ENCODE data around the gene KIT. TPM values are rescaled to one million over a fixed set of nuclear protein-coding genes. Genes with fewer than 3 reads are reported as not detected.

The KIT gene
- total and polyA plus RNA-seq, 2 of the 13 experiments (the other 11 are each of a cell fraction or from before 2014, with no cell fraction given) = not detected

DNA sequence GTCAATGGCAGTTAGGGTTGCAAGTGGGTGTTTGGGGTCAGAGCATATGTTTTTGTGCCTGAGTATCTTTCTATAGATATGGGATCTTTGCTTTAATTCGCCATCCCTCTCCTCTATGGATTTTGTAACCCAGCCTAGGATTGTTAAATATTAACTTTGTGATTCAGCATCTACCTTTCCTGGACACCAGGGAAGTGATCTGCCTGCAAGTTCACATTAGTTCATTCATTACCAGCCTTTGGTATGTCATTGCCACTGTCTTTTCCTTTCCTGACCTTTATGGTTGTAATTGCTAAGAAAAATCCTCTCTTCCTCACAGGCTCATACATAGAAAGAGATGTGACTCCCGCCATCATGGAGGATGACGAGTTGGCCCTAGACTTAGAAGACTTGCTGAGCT lies 73.8 kb downstream of the KIT start:
- ChIA-PET CTCF (ENCODE audit: low intra/inter-chr PET ratio, low total read pairs) (no interaction called here), POLR2A (no interaction called here)
- DNase-seq (ENCODE audit: low spot score) (no peak), FAIRE-seq (no peak), ATAC-seq (no peak)
- no peaks in the 10 kb centered on the region for H4K20me1 ChIP-seq (ENCODE audit: insufficient read depth, low read length)
- no peak overlapping the region for H3K4me3 ChIP-seq (replicated peaks in 1 of 3; ENCODE audit: insufficient read depth in 1 of 3, low read depth in 2 of 3, low read length in 3 of 3)
- H3K79me2 ChIP-seq (ENCODE audit: insufficient read depth, low read length) = no peaks in the 10 kb centered on the region
- H2AFZ ChIP-seq (ENCODE audit: low read length) = no peak overlapping the region
- no peak overlapping the region for H3K9ac ChIP-seq (ENCODE audit: insufficient read depth, low read depth, low read length)
- no TSS peak for BruUV-seq (replicated peaks)
- H3K4me1 ChIP-seq (ENCODE audit: insufficient read depth, low read length) = no peaks in the 10 kb centered on the region
- H3K27me3 ChIP-seq (ENCODE audit: control insufficient read depth in 1 of 2, insufficient read depth in 2 of 2, low read length in 2 of 2) = no peaks in the 10 kb centered on the region
- H3K27ac ChIP-seq (ENCODE audit: extremely low read length, insufficient read depth, low read length) = no peak overlapping the region
- H3K9me3 ChIP-seq (ENCODE audit: low read length) = no peaks in the 10 kb centered on the region
- intact Hi-C loops (cut with micrococcal nuclease; ENCODE audit: unreplicated experiment) (no loop called here), in situ Hi-C loops (cut with HindIII; ENCODE audit: extremely low pct_ligation_motif_present, low pct_unique_long_range_greater_than_20kb) (no loop called here)
- no peak overlapping the region for H3K4me2 ChIP-seq (ENCODE audit: low read depth, low read length)
- no peaks in the 10 kb centered on the region for H3K36me3 ChIP-seq (replicated peaks in 1 of 2; ENCODE audit: control insufficient read depth in 1 of 2, insufficient read depth in 2 of 2, low read length in 2 of 2)
- TF ChIP-seq NFE2L1 (CRISPR knock-in tag; IDR thresholded peaks at IDR 0.05; ENCODE audit: borderline replicate concordance) (no peak), EED (CRISPR knock-in tag; IDR thresholded peaks at IDR 0.05) (no peak), ZC3H4 (CRISPR knock-in tag; IDR thresholded peaks at IDR 0.05; ENCODE audit: borderline replicate concordance) (no peak), MTA3 (CRISPR knock-in tag; IDR thresholded peaks at IDR 0.05) (no peak), PAF1 (CRISPR knock-in tag; IDR thresholded peaks at IDR 0.05) (no peak), ZFY (CRISPR knock-in tag; IDR thresholded peaks at IDR 0.05) (no peak), ZNF12 (CRISPR knock-in tag; IDR thresholded peaks at IDR 0.05) (no peak), POLR2A (IDR thresholded peaks at IDR 0.05; ENCODE audit: insufficient read depth in 1 of 2, low read depth in 2 of 2, low read length in 2 of 2) (no peak), U2AF2 (IDR thresholded peaks at IDR 0.05; ENCODE audit: low read depth, low read length) (no peak), GFI1 (CRISPR knock-in tag; IDR thresholded peaks at IDR 0.05; ENCODE audit: borderline replicate concordance) (no peak), KDM5A (IDR thresholded peaks at IDR 0.05; ENCODE audit: borderline replicate concordance, low read length) (no peak), ZNF331 (CRISPR knock-in tag; IDR thresholded peaks at IDR 0.05) (no peak), ZNF101 (CRISPR knock-in tag; IDR thresholded peaks at IDR 0.05; ENCODE audit: borderline replicate concordance, low read depth) (no peak), SALL1 (CRISPR knock-in tag; IDR thresholded peaks at IDR 0.05) (no peak), SIX1 (CRISPR knock-in tag; IDR thresholded peaks at IDR 0.05; ENCODE audit: borderline replicate concordance) (no peak), NFE2L2 (IDR thresholded peaks at IDR 0.05; ENCODE audit: low read length) (no peak)
- TF ChIP-seq, protein P1, sequence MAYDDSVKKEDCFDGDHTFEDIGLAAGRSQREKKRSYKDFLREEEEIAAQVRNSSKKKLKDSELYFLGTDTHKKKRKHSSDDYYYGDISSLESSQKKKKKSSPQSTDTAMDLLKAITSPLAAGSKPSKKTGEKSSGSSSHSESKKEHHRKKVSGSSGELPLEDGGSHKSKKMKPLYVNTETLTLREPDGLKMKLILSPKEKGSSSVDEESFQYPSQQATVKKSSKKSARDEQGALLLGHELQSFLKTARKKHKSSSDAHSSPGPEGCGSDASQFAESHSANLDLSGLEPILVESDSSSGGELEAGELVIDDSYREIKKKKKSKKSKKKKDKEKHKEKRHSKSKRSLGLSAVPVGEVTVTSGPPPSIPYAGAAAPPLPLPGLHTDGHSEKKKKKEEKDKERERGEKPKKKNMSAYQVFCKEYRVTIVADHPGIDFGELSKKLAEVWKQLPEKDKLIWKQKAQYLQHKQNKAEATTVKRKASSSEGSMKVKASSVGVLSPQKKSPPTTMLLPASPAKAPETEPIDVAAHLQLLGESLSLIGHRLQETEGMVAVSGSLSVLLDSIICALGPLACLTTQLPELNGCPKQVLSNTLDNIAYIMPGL (CRISPR knock-in tag; IDR thresholded peaks at IDR 0.05; ENCODE audit: borderline replicate concordance in 1 of 2, low read depth in 1 of 2) = no peak
- TF ChIP-seq, protein P2, sequence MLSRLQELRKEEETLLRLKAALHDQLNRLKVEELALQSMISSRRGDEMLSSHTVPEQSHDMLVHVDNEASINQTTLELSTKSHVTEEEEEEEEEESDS (CRISPR knock-in tag; IDR thresholded peaks at IDR 0.05; ENCODE audit: borderline replicate concordance) = no peak
- TF ChIP-seq, protein P3, sequence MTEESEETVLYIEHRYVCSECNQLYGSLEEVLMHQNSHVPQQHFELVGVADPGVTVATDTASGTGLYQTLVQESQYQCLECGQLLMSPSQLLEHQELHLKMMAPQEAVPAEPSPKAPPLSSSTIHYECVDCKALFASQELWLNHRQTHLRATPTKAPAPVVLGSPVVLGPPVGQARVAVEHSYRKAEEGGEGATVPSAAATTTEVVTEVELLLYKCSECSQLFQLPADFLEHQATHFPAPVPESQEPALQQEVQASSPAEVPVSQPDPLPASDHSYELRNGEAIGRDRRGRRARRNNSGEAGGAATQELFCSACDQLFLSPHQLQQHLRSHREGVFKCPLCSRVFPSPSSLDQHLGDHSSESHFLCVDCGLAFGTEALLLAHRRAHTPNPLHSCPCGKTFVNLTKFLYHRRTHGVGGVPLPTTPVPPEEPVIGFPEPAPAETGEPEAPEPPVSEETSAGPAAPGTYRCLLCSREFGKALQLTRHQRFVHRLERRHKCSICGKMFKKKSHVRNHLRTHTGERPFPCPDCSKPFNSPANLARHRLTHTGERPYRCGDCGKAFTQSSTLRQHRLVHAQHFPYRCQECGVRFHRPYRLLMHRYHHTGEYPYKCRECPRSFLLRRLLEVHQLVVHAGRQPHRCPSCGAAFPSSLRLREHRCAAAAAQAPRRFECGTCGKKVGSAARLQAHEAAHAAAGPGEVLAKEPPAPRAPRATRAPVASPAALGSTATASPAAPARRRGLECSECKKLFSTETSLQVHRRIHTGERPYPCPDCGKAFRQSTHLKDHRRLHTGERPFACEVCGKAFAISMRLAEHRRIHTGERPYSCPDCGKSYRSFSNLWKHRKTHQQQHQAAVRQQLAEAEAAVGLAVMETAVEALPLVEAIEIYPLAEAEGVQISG (CRISPR knock-in tag; IDR thresholded peaks at IDR 0.05) = no peak
- TF ChIP-seq, protein P4, sequence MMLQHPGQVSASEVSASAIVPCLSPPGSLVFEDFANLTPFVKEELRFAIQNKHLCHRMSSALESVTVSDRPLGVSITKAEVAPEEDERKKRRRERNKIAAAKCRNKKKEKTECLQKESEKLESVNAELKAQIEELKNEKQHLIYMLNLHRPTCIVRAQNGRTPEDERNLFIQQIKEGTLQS (CRISPR knock-in tag; IDR thresholded peaks at IDR 0.05) = no peak
- 55% methylated on average over 3 of the region's 3 CpGs for WGBS (ENCODE audit: low lambda C conversion rate)

Data from HepG2 (cell line).